Fibroblast of lung (primary cell): ENCODE results near the gene PKN1. TPM values are rescaled to one million over a fixed set of nuclear protein-coding genes. Genes with fewer than 3 reads are reported as not detected.
A peak's percentile ranks its signal among the peaks of the same experiment; 100 is the strongest.
"Not testable (repeated sequence)": the region's sequence is repeated elsewhere in the genome, so short reads cannot be mapped to it uniquely, and the experiment has no call there.

Source experiments
- DNase-seq, 2 donors: peaks; one replicate each; pipeline versions ENCODE4 v3.0.0 to v3.0.0-alpha.2; 2010; ENCODE audit warnings: low read depth in 2 of 2
- H2AFZ ChIP-seq: 2 replicates; pipeline ENCODE4 v1.5.1; 2012; ENCODE audit warnings: low read length, control low read depth, inconsistent platforms
- H3K27ac ChIP-seq: 2 replicates; pipeline ENCODE4 v1.5.1; 2011; ENCODE audit warnings: low read length, control low read depth; ENCODE audit not compliant: insufficient read depth
- H3K27me3 ChIP-seq: 2 replicates; pipeline ENCODE4 v1.5.1; 2011; ENCODE audit warnings: mild to moderate bottlenecking, low read length; ENCODE audit not compliant: control insufficient read depth, insufficient read depth
- H3K36me3 ChIP-seq: 2 replicates; pipeline ENCODE4 v1.5.1; 2011; ENCODE audit warnings: low read length; ENCODE audit not compliant: control insufficient read depth, insufficient read depth
- H3K4me1 ChIP-seq: 2 replicates; pipeline ENCODE4 v1.5.1; 2011; ENCODE audit warnings: low read length; ENCODE audit not compliant: control insufficient read depth, insufficient read depth; ENCODE audit errors: extremely low read depth
- H3K4me2 ChIP-seq: 2 replicates; pipeline ENCODE4 v1.5.1; 2011; ENCODE audit warnings: low read length, control low read depth; ENCODE audit not compliant: insufficient read depth; ENCODE audit errors: extremely low read depth
- H3K4me3 ChIP-seq, 4 experiments: fragments of 200-600 bp in 1 of 4; sonication (generic) in 1 of 4; replicated peaks in 1 of 4; 2 replicates each; pipeline ENCODE4 v1.5.1; 2011 to 2016; ENCODE audit warnings: low read length in 4 of 4, low read depth in 3 of 4, mild to moderate bottlenecking in 3 of 4, control low read depth in 2 of 4, inconsistent platforms in 1 of 4, mixed read lengths in 1 of 4; ENCODE audit not compliant: insufficient read depth in 1 of 4; ENCODE audit errors: control extremely low read depth in 1 of 4
- H3K79me2 ChIP-seq: 2 replicates; pipeline ENCODE4 v1.5.1; 2012; ENCODE audit warnings: mild to moderate bottlenecking, low read length, inconsistent platforms; ENCODE audit not compliant: control insufficient read depth, insufficient read depth
- H3K9ac ChIP-seq: 2 replicates; pipeline ENCODE4 v1.5.1; 2011; ENCODE audit warnings: mild to moderate bottlenecking, low read length, control low read depth; ENCODE audit not compliant: insufficient read depth
- H3K9me3 ChIP-seq: 2 replicates; pipeline ENCODE4 v1.5.1; 2012; ENCODE audit warnings: low read depth, low read length; ENCODE audit not compliant: control insufficient read depth, insufficient read depth
- H4K20me1 ChIP-seq: 2 replicates; pipeline ENCODE4 v1.5.1; 2011; ENCODE audit warnings: low read length; ENCODE audit not compliant: control insufficient read depth, insufficient read depth; ENCODE audit errors: extremely low read depth
- EZH2 ChIP-seq: IDR thresholded peaks from 2 replicates; pipeline ENCODE4 v1.5.1; 2012; ENCODE audit warnings: low read length, control low read depth, mild to moderate bottlenecking; ENCODE audit errors: missing control alignments
- polyA plus RNA-seq, 2 donors: library from polyadenylated mRNA; depleted of rRNA in 1 of 2; stranded (reverse) in 1 of 2; unstranded in 1 of 2; fragments of >200 nt; gene quantifications; 2 replicates each; pipeline ENCODE4 v1.2.1, GENCODE V29; 2011 to 2012; ENCODE audit warnings: missing spikeins in 1 of 2
- total RNA-seq: library from RNA; depleted of rRNA; stranded (reverse); fragments of >200 nt; gene quantifications from 2 replicates; pipeline ENCODE4 v1.2.1, GENCODE V29; 2014
- TF ChIP-seq, protein P1 (sequence below), 2 donors: IDR thresholded peaks in 1 of 2; conservative IDR thresholded peaks in 1 of 2; 1 replicate in 1 of 2; 2 replicates in 1 of 2; pipeline ENCODE4 v1.5.1; 2011 to 2012; ENCODE audit warnings: low read length in 2 of 2, control low read depth in 1 of 2, inconsistent platforms in 1 of 2, low read depth in 1 of 2, mild to moderate bottlenecking in 1 of 2

PKN1 gene
- total and polyA plus RNA-seq, 2 donors (not counting 1 experiment from before 2014, with no cell fraction given): 43.2 to 141 TPM

- no peak for DNase-seq
- no peak overlapping the region for H3K27ac ChIP-seq
These were observed 70.2 kb downstream of the PKN1 start for GRCh38 chr19:14503285-14503684.

DNA sequence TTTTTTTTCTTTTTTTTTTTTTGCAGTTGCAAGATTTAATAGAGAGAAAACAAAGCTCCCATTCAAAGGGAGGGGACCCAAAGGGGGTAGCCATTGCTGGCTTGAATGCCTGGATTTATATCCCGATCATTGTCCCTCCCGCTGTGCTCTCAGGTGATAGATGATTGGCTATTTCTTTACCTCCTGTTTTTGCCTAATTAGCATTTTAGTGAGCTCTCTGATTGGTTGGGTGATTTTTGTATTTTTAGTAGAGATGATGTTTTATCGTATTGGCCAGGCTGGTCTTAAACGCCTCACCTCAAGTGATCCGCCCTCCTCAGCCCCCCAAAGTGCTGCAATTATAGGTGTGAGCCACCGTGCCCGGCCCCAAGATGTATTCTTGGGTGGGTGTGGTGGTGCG lies 71.5 kb downstream of the PKN1 start:
- not testable (repeated sequence) for DNase-seq, H3K36me3 ChIP-seq, H3K9ac ChIP-seq, H3K4me2 ChIP-seq, H2AFZ ChIP-seq, H3K9me3 ChIP-seq, H3K27me3 ChIP-seq, H4K20me1 ChIP-seq, H3K79me2 ChIP-seq, H3K27ac ChIP-seq, H3K4me3 ChIP-seq
- H3K4me1 ChIP-seq: peaks cover 21% of the 10 kb centered on the region

More at GRCh38 chr19:14503285-14503684, 70.2 kb downstream of the PKN1 start:
- Histone ChIP-seq H3K4me2 (no peak overlapping the region), H3K4me1 (peaks cover 17% of the 10 kb centered on the region), H3K9me3 (no peaks in the 10 kb centered on the region), H3K27me3 (no peaks in the 10 kb centered on the region), H2AFZ (no peak overlapping the region), H3K36me3 (no peaks in the 10 kb centered on the region), H3K9ac (no peak overlapping the region), H3K4me3 (no peak overlapping the region), H3K79me2 (no peaks in the 10 kb centered on the region), H4K20me1 (no peaks in the 10 kb centered on the region)
- TF ChIP-seq EZH2: no peak
- TF ChIP-seq, protein P1, sequence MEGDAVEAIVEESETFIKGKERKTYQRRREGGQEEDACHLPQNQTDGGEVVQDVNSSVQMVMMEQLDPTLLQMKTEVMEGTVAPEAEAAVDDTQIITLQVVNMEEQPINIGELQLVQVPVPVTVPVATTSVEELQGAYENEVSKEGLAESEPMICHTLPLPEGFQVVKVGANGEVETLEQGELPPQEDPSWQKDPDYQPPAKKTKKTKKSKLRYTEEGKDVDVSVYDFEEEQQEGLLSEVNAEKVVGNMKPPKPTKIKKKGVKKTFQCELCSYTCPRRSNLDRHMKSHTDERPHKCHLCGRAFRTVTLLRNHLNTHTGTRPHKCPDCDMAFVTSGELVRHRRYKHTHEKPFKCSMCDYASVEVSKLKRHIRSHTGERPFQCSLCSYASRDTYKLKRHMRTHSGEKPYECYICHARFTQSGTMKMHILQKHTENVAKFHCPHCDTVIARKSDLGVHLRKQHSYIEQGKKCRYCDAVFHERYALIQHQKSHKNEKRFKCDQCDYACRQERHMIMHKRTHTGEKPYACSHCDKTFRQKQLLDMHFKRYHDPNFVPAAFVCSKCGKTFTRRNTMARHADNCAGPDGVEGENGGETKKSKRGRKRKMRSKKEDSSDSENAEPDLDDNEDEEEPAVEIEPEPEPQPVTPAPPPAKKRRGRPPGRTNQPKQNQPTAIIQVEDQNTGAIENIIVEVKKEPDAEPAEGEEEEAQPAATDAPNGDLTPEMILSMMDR (conservative IDR thresholded peaks at IDR 0.05 in 1 of 2, IDR thresholded peaks at IDR 0.05 in 1 of 2; ENCODE audit: low read depth in 1 of 2, low read length in 2 of 2): no peak

DNA sequence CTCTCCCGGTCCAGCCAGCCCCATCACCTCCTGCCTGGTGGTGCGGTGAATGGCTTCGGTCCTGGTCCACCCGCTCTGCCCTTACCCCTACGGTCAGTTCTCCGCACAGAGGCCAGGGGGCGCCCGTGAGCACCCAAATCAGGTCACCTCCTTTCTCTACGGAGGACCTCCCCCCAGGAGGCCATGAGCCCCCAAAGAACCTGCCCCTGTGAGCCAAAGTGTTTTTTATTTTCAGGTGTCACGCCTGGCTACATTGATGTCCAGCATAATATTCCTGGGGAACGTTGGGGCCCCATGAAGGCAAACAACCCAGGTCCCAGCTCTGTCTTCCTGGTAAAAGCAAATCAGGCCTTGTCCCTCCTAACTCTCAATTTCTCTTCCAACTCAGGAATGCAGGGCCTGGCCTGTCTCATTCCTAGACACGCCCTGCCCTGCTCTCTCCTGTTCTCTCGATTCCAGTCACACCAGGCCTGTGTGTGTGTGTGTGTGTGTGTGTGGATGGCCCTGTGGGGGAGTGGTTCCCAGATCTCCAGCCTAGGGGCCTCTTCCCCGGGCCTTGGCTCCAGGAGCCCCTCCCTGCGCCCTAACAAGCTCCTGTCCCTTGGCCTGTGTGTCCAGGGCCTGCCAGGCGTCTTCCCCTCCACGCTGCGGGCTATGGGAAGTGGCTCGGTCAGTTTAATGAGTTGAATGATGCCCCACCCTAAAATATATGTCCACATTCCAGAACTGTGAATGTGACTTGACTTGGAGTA lies 72.6 kb downstream of the PKN1 start:
- Histone ChIP-seq H3K9me3 (no peaks in the 10 kb centered on the region), H3K4me1 (peaks cover 25% of the 10 kb centered on the region), H4K20me1 (no peaks in the 10 kb centered on the region), H2AFZ (peak overlapping the region; percentile 22), H3K79me2 (no peaks in the 10 kb centered on the region), H3K27ac (peak overlapping the region; percentile 90), H3K36me3 (no peaks in the 10 kb centered on the region), H3K4me3 (no peak overlapping the region), H3K9ac (peak overlapping the region; percentile 45), H3K27me3 (no peaks in the 10 kb centered on the region), H3K4me2 (peak overlapping the region; percentile 54)
- DNase-seq: peak; percentile 58 to 84
- TF ChIP-seq, protein P1 (conservative IDR thresholded peaks at IDR 0.05 in 1 of 2, IDR thresholded peaks at IDR 0.05 in 1 of 2; ENCODE audit: low read depth in 1 of 2, low read length in 2 of 2): peak; percentile 48 to 72
- TF ChIP-seq EZH2: no peak
